ENCODE measurements around the gene KCNMA1.
A peak's percentile ranks its signal among the peaks of the same experiment; 100 is the strongest.
"Not testable (repeated sequence)": the region's sequence is repeated elsewhere in the genome, so short reads cannot be mapped to it uniquely, and the experiment has no call there.

Gene KCNMA1

GRCh38 chr10:77401683-77402082 is 235.9 kb downstream of the KCNMA1 start:
- DNase-seq = no peak

- DNase-seq = no peak
Measured at GRCh38 chr10:77400033-77400432, 237.6 kb downstream of the KCNMA1 start.

GRCh38 chr10:77398986-77399755 is 238.4 kb downstream of the KCNMA1 start:
- no peak for DNase-seq

GRCh38 chr10:77398558-77398957 is 239.1 kb downstream of the KCNMA1 start:
- DNase-seq = no peak

- no peak for DNase-seq
Measured at GRCh38 chr10:77397103-77397502, 240.5 kb downstream of the KCNMA1 start.

- no peak for DNase-seq
Measured at GRCh38 chr10:77396290-77396689, 241.3 kb downstream of the KCNMA1 start.

- no peak for DNase-seq
Measured at GRCh38 chr10:77393821-77394501, 243.6 kb downstream of the KCNMA1 start.

- no peak for DNase-seq
Measured at GRCh38 chr10:77393411-77393810, 244.2 kb downstream of the KCNMA1 start.

- no peak for DNase-seq
Measured at GRCh38 chr10:77392851-77393250, 244.8 kb downstream of the KCNMA1 start.

GRCh38 chr10:77392236-77392721 is 245.3 kb downstream of the KCNMA1 start:
- DNase-seq = no peak

GRCh38 chr10:77391605-77392235 is 245.9 kb downstream of the KCNMA1 start:
- peak in 43 of 56 donors; percentile 7 to 80 (median 40) for DNase-seq

- peak in 2 of 56 donors; percentile 3 to 13 for DNase-seq
Measured at GRCh38 chr10:77390481-77390891, 247.1 kb downstream of the KCNMA1 start.

GRCh38 chr10:77388571-77389100 is 249.0 kb downstream of the KCNMA1 start:
- DNase-seq = no peak

- not testable (repeated sequence) for DNase-seq
Measured at GRCh38 chr10:77387701-77388100, 249.9 kb downstream of the KCNMA1 start.

GRCh38 chr10:77387247-77387646 is 250.4 kb downstream of the KCNMA1 start:
- no peak for DNase-seq

- peak in 29 of 56 donors; percentile 7 to 72 (median 35) for DNase-seq
Measured at GRCh38 chr10:77386838-77387237, 250.8 kb downstream of the KCNMA1 start.

GRCh38 chr10:77386365-77386764 is 251.2 kb downstream of the KCNMA1 start:
- no peak for DNase-seq

- no peak for DNase-seq
Measured at GRCh38 chr10:77385315-77385714, 252.3 kb downstream of the KCNMA1 start.

- DNase-seq = peak in 16 of 56 donors; percentile 3 to 65 (median 36)
Measured at GRCh38 chr10:77383861-77384553, 253.6 kb downstream of the KCNMA1 start.

GRCh38 chr10:77381750-77382149 is 255.9 kb downstream of the KCNMA1 start:
- no peak for DNase-seq

- DNase-seq = no peak
Measured at GRCh38 chr10:77380723-77381122, 256.9 kb downstream of the KCNMA1 start.
